ENCODE data around the gene ZNF500. TPM values are rescaled to one million over a fixed set of nuclear protein-coding genes. Genes with fewer than 3 reads are reported as not detected.

Gene ZNF500
- total and polyA plus RNA-seq, 2 donors from 2014 or later, result 4.9 to 18.3 TPM

- H3K27ac ChIP-seq (ENCODE audit: low read depth in 2 of 2, low read length in 2 of 2), result peak overlapping the region; percentile 78 to 82
- DNase-seq (peak; percentile 93 to 96 (median 94)), FAIRE-seq (no peak)
- H3K36me3 ChIP-seq (ENCODE audit: control insufficient read depth in 2 of 3, insufficient read depth in 3 of 3, low read length in 3 of 3), result no peaks in the 10 kb centered on the region
- H3K4me3 ChIP-seq (ENCODE audit: low read length in 3 of 3), result peak overlapping the region; percentile 83 to 97 (median 91)
- no peak for TF ChIP-seq CTCF (IDR thresholded peaks at IDR 0.05; ENCODE audit: borderline replicate concordance, extremely low read depth, insufficient read depth)
- peaks cover 0 to 7% (median 6%) of the 10 kb centered on the region in 3 donors for H3K4me1 ChIP-seq (ENCODE audit: control insufficient read depth in 2 of 3, insufficient read depth in 2 of 3, low read depth in 1 of 3, low read length in 3 of 3)
- no peaks in the 10 kb centered on the region for H3K9me3 ChIP-seq (ENCODE audit: control insufficient read depth in 2 of 3, insufficient read depth in 1 of 3, low read length in 3 of 3)
- H3K9ac ChIP-seq (ENCODE audit: low read length in 3 of 3), result peak overlapping the region; percentile 59 to 65 (median 59)
- intact Hi-C loops (cut with DNase I), result no loop called here
- no peaks in the 10 kb centered on the region for H3K27me3 ChIP-seq (ENCODE audit: control insufficient read depth, insufficient read depth, low read length)
Measured at GRCh38 chr16:4734730-4735535, 32.0 kb downstream of the ZNF500 start.

- intact Hi-C loops (cut with DNase I), result no loop called here
- no peaks in the 10 kb centered on the region for H3K27me3 ChIP-seq (ENCODE audit: control insufficient read depth, insufficient read depth, low read length)
- H3K9me3 ChIP-seq (ENCODE audit: control insufficient read depth in 2 of 3, insufficient read depth in 1 of 3, low read length in 3 of 3), result no peaks in the 10 kb centered on the region
- H3K36me3 ChIP-seq (ENCODE audit: control insufficient read depth in 2 of 3, insufficient read depth in 3 of 3, low read length in 3 of 3), result no peaks in the 10 kb centered on the region
- H3K9ac ChIP-seq (ENCODE audit: low read length in 3 of 3), result peak within 1 kb of the TSS; percentile 59 to 69 (median 59)
- DNase-seq (peak; percentile 96 to 98 (median 97)), FAIRE-seq (peak; percentile 73)
- H3K27ac ChIP-seq (ENCODE audit: low read depth in 2 of 2, low read length in 2 of 2), result peak within 1 kb of the TSS; percentile 78 to 82
- peak within 1 kb of the TSS; percentile 83 to 97 (median 91) for H3K4me3 ChIP-seq (ENCODE audit: low read length in 3 of 3)
- TF ChIP-seq CTCF (IDR thresholded peaks at IDR 0.05; ENCODE audit: borderline replicate concordance, extremely low read depth, insufficient read depth), result no peak
- H3K4me1 ChIP-seq (ENCODE audit: control insufficient read depth in 2 of 3, insufficient read depth in 2 of 3, low read depth in 1 of 3, low read length in 3 of 3), result peaks cover 0 to 7% (median 6%) of the 10 kb centered on the region in 3 donors
Measured at GRCh38 chr16:4734063-4734729, 32.8 kb downstream of the ZNF500 start, which contains the start of the genes ANKS3 and DNAAF8. Gene ANKS3, minus strand, starts transcription at chr16:4734271. Its CDS starts 4,122 bp downstream, at chr16:4730149. Gene DNAAF8, plus strand, starts transcription at chr16:4734537. Its CDS starts 1,978 bp downstream, at chr16:4736515.

GRCh38 chr16:4733747-4734062 lies 33.3 kb downstream of the ZNF500 start:
- H3K9ac ChIP-seq (ENCODE audit: low read length in 3 of 3), result peak overlapping the region; percentile 42 to 69 (median 58)
- TF ChIP-seq CTCF (IDR thresholded peaks at IDR 0.05; ENCODE audit: borderline replicate concordance, extremely low read depth, insufficient read depth), result no peak
- H3K4me3 ChIP-seq (ENCODE audit: low read length in 3 of 3), result peak overlapping the region; percentile 62 to 97 (median 91)
- no peaks in the 10 kb centered on the region for H3K27me3 ChIP-seq (ENCODE audit: control insufficient read depth, insufficient read depth, low read length)
- H3K36me3 ChIP-seq (ENCODE audit: control insufficient read depth in 2 of 3, insufficient read depth in 3 of 3, low read length in 3 of 3), result peaks cover 0 to 3% (median 3%) of the 10 kb centered on the region in 3 donors
- intact Hi-C loops (cut with DNase I), result no loop called here
- DNase-seq (no peak), FAIRE-seq (no peak)
- peak overlapping the region; percentile 78 to 82 for H3K27ac ChIP-seq (ENCODE audit: low read depth in 2 of 2, low read length in 2 of 2)
- H3K4me1 ChIP-seq (ENCODE audit: control insufficient read depth in 2 of 3, insufficient read depth in 2 of 3, low read depth in 1 of 3, low read length in 3 of 3), result peaks cover 0 to 7% (median 6%) of the 10 kb centered on the region in 3 donors
- H3K9me3 ChIP-seq (ENCODE audit: control insufficient read depth in 2 of 3, insufficient read depth in 1 of 3, low read length in 3 of 3), result no peaks in the 10 kb centered on the region
